Tibial nerve (tissue), 4 donors: ENCODE measurements around the gene POMC. TPM values are rescaled to one million over a fixed set of nuclear protein-coding genes. Genes with fewer than 3 reads are reported as not detected.
"Not testable (repeated sequence)": the region's sequence is repeated elsewhere in the genome, so short reads cannot be mapped to it uniquely, and the experiment has no call there.

Experiments used
- DNase-seq, 2 donors: peaks; one replicate each; pipeline ENCODE4 v3.0.0-alpha.2; 2019; ENCODE audit warnings: low spot score in 2 of 2
- H3K27ac ChIP-seq, 4 donors: fragments of 200-600 bp; sonication (generic) in 3 of 4; one replicate each; pipeline ENCODE4 v1.5.1; 2017 to 2019; ENCODE audit warnings: mild to moderate bottlenecking in 1 of 4
- H3K27me3 ChIP-seq, 2 donors: fragments of 200-600 bp; sonication (generic) in 1 of 2; one replicate each; pipeline versions ENCODE4 v1.5.1 to v1.6.0; 2017 to 2019
- H3K36me3 ChIP-seq, 3 donors: fragments of 200-600 bp; sonication (generic); one replicate each; pipeline ENCODE4 v1.5.1; 2018 to 2019
- H3K4me1 ChIP-seq, 4 donors: fragments of 200-600 bp; sonication (generic) in 3 of 4; one replicate each; pipeline ENCODE4 v1.5.1; 2017 to 2019
- H3K4me3 ChIP-seq, 4 donors: fragments of 200-600 bp; sonication (generic) in 3 of 4; one replicate each; pipeline ENCODE4 v1.5.1; 2017 to 2019; ENCODE audit warnings: mild to moderate bottlenecking in 1 of 4, moderate library complexity in 1 of 4
- H3K9me3 ChIP-seq, 4 donors: fragments of 200-600 bp; sonication (generic) in 3 of 4; one replicate each; pipeline ENCODE4 v1.5.1; 2017 to 2019
- CTCF ChIP-seq, 5 experiments: fragments of 200-600 bp in 3 of 5; fragments of 450-650 bp in 2 of 5; sonication (generic) in 3 of 5; IDR thresholded peaks; one replicate each; pipeline ENCODE4 v1.5.1; 2016 to 2019; ENCODE audit warnings: antibody characterized with exemption in 5 of 5, mild to moderate bottlenecking in 3 of 5, moderate library complexity in 2 of 5
- EP300 ChIP-seq, 2 donors: sonication (generic); formaldehyde crosslinking; IDR thresholded peaks; one replicate each; pipeline ENCODE4 v1.6.1; 2017; ENCODE audit warnings: antibody characterized with exemption in 2 of 2, mild to moderate bottlenecking in 1 of 2
- POLR2A ChIP-seq, 2 donors: fragments of 450-650 bp; IDR thresholded peaks; one replicate each; pipeline ENCODE4 v1.6.1; 2017; ENCODE audit warnings: antibody characterized with exemption in 2 of 2, mild to moderate bottlenecking in 2 of 2, moderate library complexity in 2 of 2
- WGBS, 2 donors: methylation state at CpG; one replicate each; pipeline ENCODE4 v1.1.5; 2018; 5-methylcytosine and 5-hydroxymethylcytosine counted together
- total RNA-seq, 4 donors: library from RNA; depleted of rRNA; stranded (reverse); fragments of >200 nt; gene quantifications; one replicate each; pipeline ENCODE4 v1.1.0, GENCODE V29; 2016

POMC gene
- total RNA-seq, 4 donors from 2014 or later: 4.5 to 29.9 (median 9.2) TPM

GRCh38 chr2:25213229-25213628 is 44.8 kb upstream of the POMC start:
- TF ChIP-seq POLR2A (IDR thresholded peaks at IDR 0.05): no peak
- no peak for TF ChIP-seq EP300 (IDR thresholded peaks at IDR 0.05)
- TF ChIP-seq CTCF (IDR thresholded peaks at IDR 0.05): no peak
- WGBS, 2 donors: 51 to 59% methylated on average over 8 of the region's 8 CpGs
- H3K36me3 ChIP-seq: no peaks in the 10 kb centered on the region

GRCh38 chr2:25210923-25211322 is 42.5 kb upstream of the POMC start:
- H3K36me3 ChIP-seq, H3K9me3 ChIP-seq, DNase-seq, H3K27ac ChIP-seq, H3K4me1 ChIP-seq, H3K27me3 ChIP-seq, H3K4me3 ChIP-seq: not testable (repeated sequence)
- WGBS, 2 donors: 92 to 100% methylated on average over 6 of the region's 6 CpGs

More at GRCh38 chr2:25213229-25213628, 44.8 kb upstream of the POMC start:
- Histone ChIP-seq H3K9me3 (no peaks in the 10 kb centered on the region), H3K27me3 (no peaks in the 10 kb centered on the region), H3K27ac (no peak overlapping the region), H3K4me3 (no peak overlapping the region), H3K4me1 (peaks cover 0 to 7% (median 3%) of the 10 kb centered on the region in 4 donors)
- no peak for DNase-seq

GRCh38 chr2:25207078-25207545 is 38.7 kb upstream of the POMC start:
- no peak for DNase-seq
- no peak overlapping the region for H3K4me3 ChIP-seq
- no peaks in the 10 kb centered on the region for H3K27me3 ChIP-seq
- H3K27ac ChIP-seq: no peak overlapping the region
- peaks cover 0 to 5% (median 0%) of the 10 kb centered on the region in 4 donors for H3K4me1 ChIP-seq
- no peaks in the 10 kb centered on the region for H3K9me3 ChIP-seq
- TF ChIP-seq CTCF (IDR thresholded peaks at IDR 0.05): no peak
- TF ChIP-seq POLR2A (IDR thresholded peaks at IDR 0.05): no peak
- no peak for TF ChIP-seq EP300 (IDR thresholded peaks at IDR 0.05)
- no peaks in the 10 kb centered on the region for H3K36me3 ChIP-seq
- 62 to 73% methylated on average over 5 of the region's 5 CpGs for WGBS, 2 donors

GRCh38 chr2:25204190-25204838 is 35.9 kb upstream of the POMC start:
- Histone ChIP-seq H3K27me3 (no peaks in the 10 kb centered on the region), H3K4me3 (peak overlapping the region in 3 of 4 donors; percentile 23 to 41 (median 40)), H3K27ac (peak overlapping the region in 2 of 4 donors; percentile 23 to 61), H3K9me3 (no peaks in the 10 kb centered on the region), H3K36me3 (no peaks in the 10 kb centered on the region), H3K4me1 (peaks cover 0 to 5% (median 0%) of the 10 kb centered on the region in 4 donors)
- no peak for TF ChIP-seq CTCF (IDR thresholded peaks at IDR 0.05)
- TF ChIP-seq EP300 (IDR thresholded peaks at IDR 0.05): no peak
- TF ChIP-seq POLR2A (IDR thresholded peaks at IDR 0.05): no peak
- WGBS, 2 donors: 35 to 36% methylated on average over 38 to 50 of the region's 59 CpGs
- DNase-seq: no peak

GRCh38 chr2:25202275-25202674 is 33.9 kb upstream of the POMC start:
- TF ChIP-seq CTCF (IDR thresholded peaks at IDR 0.05) (no peak), POLR2A (IDR thresholded peaks at IDR 0.05) (no peak), EP300 (IDR thresholded peaks at IDR 0.05) (no peak)
- 88 to 94% methylated on average over 11 of the region's 11 CpGs for WGBS, 2 donors
- H3K36me3 ChIP-seq: no peaks in the 10 kb centered on the region
- H3K27me3 ChIP-seq: no peaks in the 10 kb centered on the region
- H3K27ac ChIP-seq: no peak overlapping the region
- no peak overlapping the region for H3K4me3 ChIP-seq
- no peak for DNase-seq
- H3K4me1 ChIP-seq: peaks cover 0 to 21% (median 3%) of the 10 kb centered on the region in 4 donors
- H3K9me3 ChIP-seq: no peaks in the 10 kb centered on the region
